ENCODE data around the gene DCC. TPM values are rescaled to one million over a fixed set of nuclear protein-coding genes. Genes with fewer than 3 reads are reported as not detected.

The DCC gene
- total and polyA plus RNA-seq, 9 of the 15 experiments (the other 6 are each of a cell fraction or from before 2014, with no cell fraction given), result not detected

DNA sequence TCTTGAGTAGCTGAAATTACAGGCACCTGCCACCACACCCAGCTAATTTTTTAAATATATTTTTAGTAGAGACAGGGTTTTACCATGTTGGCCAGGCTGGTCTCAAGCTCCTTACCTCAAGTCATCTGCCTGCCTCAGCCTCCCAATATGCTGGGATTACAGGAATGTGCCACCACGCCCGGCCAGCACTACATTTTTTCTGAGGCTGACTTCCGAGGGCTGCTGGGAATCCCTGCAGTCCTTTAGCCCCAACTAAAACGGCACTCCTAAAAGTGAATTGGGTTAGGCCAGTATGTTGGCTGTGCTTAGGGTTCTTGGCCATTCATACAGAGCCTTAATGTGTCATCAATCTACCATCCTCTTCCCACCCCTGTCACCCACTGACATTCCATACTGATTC lies 375.4 kb downstream of the DCC start:
- H3K9me3 ChIP-seq (replicated peaks; ENCODE audit: control insufficient read depth, insufficient read depth, low read depth, low read length), result no peaks in the 10 kb centered on the region
- H3K4me1 ChIP-seq (replicated peaks in 1 of 2; ENCODE audit: control insufficient read depth in 2 of 2, insufficient read depth in 2 of 2, low read length in 2 of 2), result no peaks in the 10 kb centered on the region
- no peak for FAIRE-seq
- H3K9me1 ChIP-seq (ENCODE audit: control insufficient read depth, insufficient read depth, low read length), result no peaks in the 10 kb centered on the region
- TF ChIP-seq FOXM1 (IDR thresholded peaks at IDR 0.05; ENCODE audit: low read depth) (no peak), FOXM1 (CRISPR knock-in tag; IDR thresholded peaks at IDR 0.05; ENCODE audit: low read depth) (no peak), ZNF282 (CRISPR knock-in tag; IDR thresholded peaks at IDR 0.05) (no peak), ZSCAN32 (CRISPR knock-in tag; IDR thresholded peaks at IDR 0.05) (no peak), ZNF324 (CRISPR knock-in tag; IDR thresholded peaks at IDR 0.05) (no peak), NR2F6 (CRISPR knock-in tag; IDR thresholded peaks at IDR 0.05) (no peak), SAFB2 (IDR thresholded peaks at IDR 0.05; ENCODE audit: borderline replicate concordance, low read depth, low read length, severe bottlenecking) (no peak), OTX1 (CRISPR knock-in tag; IDR thresholded peaks at IDR 0.05) (no peak), SMARCE1 (IDR thresholded peaks at IDR 0.05) (no peak), ARHGAP35 (IDR thresholded peaks at IDR 0.05; ENCODE audit: partially characterized antibody) (no peak), NFE2 (IDR thresholded peaks at IDR 0.05; ENCODE audit: low read depth) (no peak), CCAR2 (IDR thresholded peaks at IDR 0.05; ENCODE audit: low read depth, low read length) (no peak)
- TF ChIP-seq, protein P1, sequence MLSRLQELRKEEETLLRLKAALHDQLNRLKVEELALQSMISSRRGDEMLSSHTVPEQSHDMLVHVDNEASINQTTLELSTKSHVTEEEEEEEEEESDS (CRISPR knock-in tag; IDR thresholded peaks at IDR 0.05), result no peak
- TF ChIP-seq, protein P2, sequence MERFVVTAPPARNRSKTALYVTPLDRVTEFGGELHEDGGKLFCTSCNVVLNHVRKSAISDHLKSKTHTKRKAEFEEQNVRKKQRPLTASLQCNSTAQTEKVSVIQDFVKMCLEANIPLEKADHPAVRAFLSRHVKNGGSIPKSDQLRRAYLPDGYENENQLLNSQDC (CRISPR knock-in tag; IDR thresholded peaks at IDR 0.05), result no peak
- TF ChIP-seq, protein P3, sequence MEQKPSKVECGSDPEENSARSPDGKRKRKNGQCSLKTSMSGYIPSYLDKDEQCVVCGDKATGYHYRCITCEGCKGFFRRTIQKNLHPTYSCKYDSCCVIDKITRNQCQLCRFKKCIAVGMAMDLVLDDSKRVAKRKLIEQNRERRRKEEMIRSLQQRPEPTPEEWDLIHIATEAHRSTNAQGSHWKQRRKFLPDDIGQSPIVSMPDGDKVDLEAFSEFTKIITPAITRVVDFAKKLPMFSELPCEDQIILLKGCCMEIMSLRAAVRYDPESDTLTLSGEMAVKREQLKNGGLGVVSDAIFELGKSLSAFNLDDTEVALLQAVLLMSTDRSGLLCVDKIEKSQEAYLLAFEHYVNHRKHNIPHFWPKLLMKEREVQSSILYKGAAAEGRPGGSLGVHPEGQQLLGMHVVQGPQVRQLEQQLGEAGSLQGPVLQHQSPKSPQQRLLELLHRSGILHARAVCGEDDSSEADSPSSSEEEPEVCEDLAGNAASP (IDR thresholded peaks at IDR 0.05), result no peak
- H3K27me3 ChIP-seq (ENCODE audit: control insufficient read depth in 2 of 2, insufficient read depth in 2 of 2, low read length in 2 of 2), result no peaks in the 10 kb centered on the region
- no peak overlapping the region for H2AFZ ChIP-seq (ENCODE audit: low read depth, low read length)
- no TSS peak for BruUV-seq (replicated peaks)
- no peaks in the 10 kb centered on the region for H3K36me3 ChIP-seq (ENCODE audit: control insufficient read depth, insufficient read depth, low read length)
- no peak for DNase-seq (ENCODE audit: extremely low read depth in 1 of 4, low spot score in 3 of 4)
- H3K4me2 ChIP-seq (ENCODE audit: insufficient read depth, low read length), result no peak overlapping the region
- no peaks in the 10 kb centered on the region for H4K20me1 ChIP-seq (replicated peaks; ENCODE audit: control insufficient read depth, insufficient read depth, low read length)
- intact Hi-C loops (cut with micrococcal nuclease), result no loop called here
- no peaks in the 10 kb centered on the region for H3K79me2 ChIP-seq (ENCODE audit: control insufficient read depth, insufficient read depth, low read length)
- ATAC-seq, result no peak
- H3K9ac ChIP-seq (ENCODE audit: insufficient read depth in 1 of 2, low read depth in 2 of 2, low read length in 2 of 2), result no peak overlapping the region
- WGBS (ENCODE audit: insufficient coverage, low coverage, missing lambda C conversion rate), result 0% methylated on average over 1 of the region's 4 CpGs
- in situ Hi-C loops (cut with MboI), result no loop called here
- no peak overlapping the region for H3K4me3 ChIP-seq
- ChIA-PET CTCF (ENCODE audit: low intra/inter-chr PET ratio) (no interaction called here), POLR2A (no interaction called here)
- no peak overlapping the region for H3K27ac ChIP-seq (ENCODE audit: extremely low read depth, low read depth, low read length)

Measured in K562 (cell line).